Gastroesophageal sphincter (tissue), 4 donors: ENCODE measurements around the gene FAM118A. TPM values are rescaled to one million over a fixed set of nuclear protein-coding genes. Genes with fewer than 3 reads are reported as not detected.

Experiments
- ATAC-seq: fragments of 150-250 bp; one replicate; pipeline ENCODE4 v1.9.1; 2016; ENCODE audit warnings: mild to moderate bottlenecking, moderate library complexity
- H3K27ac ChIP-seq, 4 donors: fragments of 200-600 bp; sonication (generic) in 3 of 4; 1 replicate in 3 of 4; 2 replicates in 1 of 4; pipeline ENCODE4 v1.5.1; 2016 to 2019
- H3K27me3 ChIP-seq: fragments of 200-600 bp; sonication (generic); one replicate; pipeline ENCODE4 v1.5.1; 2019
- H3K36me3 ChIP-seq, 2 donors: fragments of 200-600 bp; sonication (generic); one replicate each; pipeline ENCODE4 v1.5.1; 2019; ENCODE audit warnings: control low read depth in 1 of 2
- H3K4me1 ChIP-seq, 3 donors: fragments of 200-600 bp; sonication (generic); 1 replicate in 2 of 3; 2 replicates in 1 of 3; pipeline ENCODE4 v1.5.1; 2016 to 2019; ENCODE audit warnings: control low read depth in 2 of 3
- H3K4me3 ChIP-seq, 2 donors: fragments of 200-600 bp; sonication (generic); one replicate each; pipeline ENCODE4 v1.5.1; 2019; ENCODE audit warnings: mild to moderate bottlenecking in 1 of 2, moderate library complexity in 1 of 2
- H3K9me3 ChIP-seq, 3 donors: fragments of 200-600 bp; sonication (generic); one replicate each; pipeline ENCODE4 v1.5.1; 2017 to 2019; ENCODE audit warnings: control low read depth in 2 of 3
- EP300 ChIP-seq: sonication (generic); formaldehyde crosslinking; IDR thresholded peaks from one replicate; pipeline ENCODE4 v1.6.1; 2017; ENCODE audit warnings: antibody characterized with exemption, mild to moderate bottlenecking
- POLR2A ChIP-seq, 2 donors: fragments of 450-650 bp; IDR thresholded peaks; one replicate each; pipeline ENCODE4 v1.6.1; 2017; ENCODE audit warnings: antibody characterized with exemption in 2 of 2, mild to moderate bottlenecking in 2 of 2, moderate library complexity in 1 of 2
- POLR2AphosphoS5 ChIP-seq: sonication (generic); formaldehyde crosslinking; IDR thresholded peaks from one replicate; pipeline ENCODE4 v1.6.1; 2017; ENCODE audit warnings: antibody characterized with exemption
- WGBS, 2 donors: methylation state at CpG; one replicate each; pipeline ENCODE4 v1.1.5; 2018; ENCODE audit warnings: low coverage in 1 of 2; 5-methylcytosine and 5-hydroxymethylcytosine counted together
- total RNA-seq, 4 donors: library from RNA; depleted of rRNA; stranded (reverse); fragments of >200 nt; gene quantifications; one replicate each; pipeline ENCODE4 v1.1.0, GENCODE V29; 2016
- TF ChIP-seq, protein P1 (sequence below), 4 experiments: fragments of 200-600 bp in 2 of 4; fragments of 450-650 bp in 2 of 4; sonication (generic) in 1 of 4; IDR thresholded peaks; one replicate each; pipeline ENCODE4 v1.5.1; 2017 to 2019; ENCODE audit warnings: antibody characterized with exemption in 4 of 4, mild to moderate bottlenecking in 2 of 4, moderate library complexity in 2 of 4

The FAM118A gene
- total RNA-seq, 4 donors from 2014 or later: 17.4 to 82.9 (median 29.6) TPM

- Histone ChIP-seq H3K9me3 (no peaks in the 10 kb centered on the region), H3K36me3 (no peaks in the 10 kb centered on the region), H3K4me1 (peaks cover 0 to 31% (median 8%) of the 10 kb centered on the region in 3 donors), H3K4me3 (no peak overlapping the region), H3K27ac (peak overlapping the region in 3 of 4 donors; percentile 31 to 62 (median 54)), H3K27me3 (no peaks in the 10 kb centered on the region)
- WGBS, 2 donors: 10 to 36% methylated on average over 7 to 9 of the region's 17 CpGs
- peak; percentile 96 for ATAC-seq
- TF ChIP-seq POLR2AphosphoS5 (peak; percentile 11), EP300 (no peak), POLR2A (IDR thresholded peaks at IDR 0.05) (no peak)
- TF ChIP-seq, protein P1, sequence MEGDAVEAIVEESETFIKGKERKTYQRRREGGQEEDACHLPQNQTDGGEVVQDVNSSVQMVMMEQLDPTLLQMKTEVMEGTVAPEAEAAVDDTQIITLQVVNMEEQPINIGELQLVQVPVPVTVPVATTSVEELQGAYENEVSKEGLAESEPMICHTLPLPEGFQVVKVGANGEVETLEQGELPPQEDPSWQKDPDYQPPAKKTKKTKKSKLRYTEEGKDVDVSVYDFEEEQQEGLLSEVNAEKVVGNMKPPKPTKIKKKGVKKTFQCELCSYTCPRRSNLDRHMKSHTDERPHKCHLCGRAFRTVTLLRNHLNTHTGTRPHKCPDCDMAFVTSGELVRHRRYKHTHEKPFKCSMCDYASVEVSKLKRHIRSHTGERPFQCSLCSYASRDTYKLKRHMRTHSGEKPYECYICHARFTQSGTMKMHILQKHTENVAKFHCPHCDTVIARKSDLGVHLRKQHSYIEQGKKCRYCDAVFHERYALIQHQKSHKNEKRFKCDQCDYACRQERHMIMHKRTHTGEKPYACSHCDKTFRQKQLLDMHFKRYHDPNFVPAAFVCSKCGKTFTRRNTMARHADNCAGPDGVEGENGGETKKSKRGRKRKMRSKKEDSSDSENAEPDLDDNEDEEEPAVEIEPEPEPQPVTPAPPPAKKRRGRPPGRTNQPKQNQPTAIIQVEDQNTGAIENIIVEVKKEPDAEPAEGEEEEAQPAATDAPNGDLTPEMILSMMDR (IDR thresholded peaks at IDR 0.05): peak in 3 of 4 experiments; percentile 63 to 86 (median 78)
Measured at GRCh38 chr22:45263463-45264269, 46.1 kb upstream of the FAM118A start.

GRCh38 chr22:45265535-45265934 lies 44.2 kb upstream of the FAM118A start:
- Histone ChIP-seq H3K4me3 (no peak overlapping the region), H3K9me3 (no peaks in the 10 kb centered on the region), H3K4me1 (peaks cover 0 to 48% (median 18%) of the 10 kb centered on the region in 3 donors), H3K36me3 (no peaks in the 10 kb centered on the region), H3K27ac (no peak overlapping the region), H3K27me3 (no peaks in the 10 kb centered on the region)
- WGBS, 2 donors: 80 to 90% methylated on average over 2 to 7 of the region's 7 CpGs
- TF ChIP-seq EP300: no peak
- TF ChIP-seq, protein P1 (IDR thresholded peaks at IDR 0.05): no peak
- no peak for TF ChIP-seq POLR2A (IDR thresholded peaks at IDR 0.05)
- TF ChIP-seq POLR2AphosphoS5: no peak
- no peak for ATAC-seq

DNA sequence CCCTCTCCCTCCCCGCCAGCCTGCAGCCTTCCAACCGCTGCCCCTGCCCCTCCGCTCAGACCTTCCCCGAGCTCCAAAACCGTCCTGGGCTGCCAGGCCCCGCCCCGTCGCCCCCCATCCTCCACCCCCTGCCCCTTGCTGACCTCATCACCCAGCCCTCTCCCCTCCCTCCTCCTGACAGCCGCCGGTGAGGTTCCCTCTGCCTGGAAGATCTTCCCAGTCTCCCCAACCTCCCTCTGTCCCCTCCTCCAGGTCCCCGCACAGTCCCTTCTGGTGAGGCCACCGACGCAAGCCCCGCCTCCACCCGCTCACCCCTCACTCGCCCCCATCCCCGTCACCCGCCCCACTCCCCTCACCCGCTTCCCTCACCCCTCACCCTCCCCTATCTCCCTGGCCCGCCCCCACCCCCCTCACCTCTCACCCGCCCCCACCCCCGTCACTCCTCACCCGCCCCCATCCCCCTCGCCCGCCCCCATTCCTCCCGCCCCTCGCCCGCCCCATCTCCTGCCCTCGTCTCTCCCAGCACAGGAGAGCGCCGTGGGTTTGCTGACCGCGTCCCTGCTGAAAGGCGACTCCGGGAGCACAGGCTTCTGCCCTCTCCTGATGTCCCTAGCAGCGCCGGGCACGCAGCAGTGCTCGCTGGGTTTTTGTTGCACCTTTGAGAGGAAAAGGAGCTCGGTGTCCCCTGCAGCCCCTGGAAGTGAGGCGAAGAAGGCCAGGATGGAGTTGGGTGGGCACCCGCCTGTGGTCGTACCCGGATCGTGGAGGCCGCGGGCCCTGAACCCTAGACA lies 41.4 kb upstream of the FAM118A start:
- H3K9me3 ChIP-seq: no peaks in the 10 kb centered on the region
- H3K36me3 ChIP-seq: no peaks in the 10 kb centered on the region
- peak overlapping the region; percentile 34 to 65 for H3K4me3 ChIP-seq
- peaks cover 0 to 61% (median 25%) of the 10 kb centered on the region in 3 donors for H3K4me1 ChIP-seq
- WGBS, 2 donors: 0 to 1% methylated on average over 4 to 14 of the region's 47 CpGs
- no peak for ATAC-seq
- peak overlapping the region in 2 of 4 donors; percentile 60 to 69 for H3K27ac ChIP-seq
- no peaks in the 10 kb centered on the region for H3K27me3 ChIP-seq
- TF ChIP-seq POLR2A (IDR thresholded peaks at IDR 0.05): no peak
- TF ChIP-seq POLR2AphosphoS5: no peak
- TF ChIP-seq EP300: no peak
- TF ChIP-seq, protein P1 (IDR thresholded peaks at IDR 0.05): no peak

GRCh38 chr22:45268958-45269844 lies 40.5 kb upstream of the FAM118A start:
- Histone ChIP-seq H3K4me1 (peaks cover 0 to 54% (median 18%) of the 10 kb centered on the region in 3 donors), H3K36me3 (no peaks in the 10 kb centered on the region), H3K27ac (peak overlapping the region in 3 of 4 donors; percentile 66 to 69 (median 66)), H3K9me3 (no peaks in the 10 kb centered on the region), H3K27me3 (no peaks in the 10 kb centered on the region), H3K4me3 (peak overlapping the region; percentile 34 to 65)
- peak; percentile 85 for ATAC-seq
- no peak for TF ChIP-seq POLR2AphosphoS5
- TF ChIP-seq, protein P1 (IDR thresholded peaks at IDR 0.05): peak in 3 of 4 experiments; percentile 89 to 98 (median 94)
- 3% methylated on average over 10 to 13 of the region's 60 CpGs for WGBS, 2 donors
